DND-41 (cell line): Measurements from ENCODE around the gene ZFP28.

Source experiments
- ATAC-seq: fragments of 200-7000 bp; cut with Tn5 transposase; 3 replicates; pipeline ENCODE4 v1.9.1; 2021; ENCODE audit warnings: low read depth; ENCODE audit not compliant: insufficient read depth
- DNase-seq: peaks from one replicate; pipeline ENCODE4 v3.0.0-alpha.2; 2020
- H2AFZ ChIP-seq: 2 replicates; pipeline ENCODE4 v1.6.0; 2012; ENCODE audit warnings: low read depth, low read length
- H3K27ac ChIP-seq: 2 replicates; pipeline ENCODE4 v1.5.1; 2012; ENCODE audit warnings: low read length, inconsistent platforms
- H3K27me3 ChIP-seq: fragments of 200-600 bp; sonication (generic); 2 replicates; pipeline ENCODE4 v1.6.0; 2012; ENCODE audit warnings: low read length, mild to moderate bottlenecking, inconsistent platforms; ENCODE audit not compliant: insufficient read depth, poor library complexity
- H3K36me3 ChIP-seq: 2 replicates; pipeline ENCODE4 v1.5.1; 2012; ENCODE audit warnings: low read length, inconsistent platforms; ENCODE audit not compliant: insufficient read depth
- H3K4me1 ChIP-seq: 2 replicates; pipeline ENCODE4 v1.5.1; 2012; ENCODE audit warnings: mild to moderate bottlenecking, low read length; ENCODE audit not compliant: insufficient read depth
- H3K4me2 ChIP-seq: 2 replicates; pipeline ENCODE4 v1.6.0; 2012; ENCODE audit warnings: mild to moderate bottlenecking, moderate library complexity, low read length, inconsistent platforms; ENCODE audit not compliant: insufficient read depth
- H3K4me3 ChIP-seq, 2 experiments: fragments of 200-600 bp in 1 of 2; shearing (Covaris generic) in 1 of 2; 2 replicates each; pipeline ENCODE4 v1.5.1; 2012 to 2016; ENCODE audit warnings: inconsistent platforms in 2 of 2, low read length in 2 of 2, mild to moderate bottlenecking in 2 of 2, low read depth in 1 of 2, moderate library complexity in 1 of 2
- H3K79me2 ChIP-seq: 2 replicates; pipeline ENCODE4 v1.6.0; 2012; ENCODE audit warnings: low read length, inconsistent platforms; ENCODE audit not compliant: insufficient read depth
- H3K9ac ChIP-seq: 2 replicates; pipeline ENCODE4 v1.6.0; 2012; ENCODE audit warnings: low read depth, mild to moderate bottlenecking, inconsistent platforms, low read length, moderate library complexity
- H3K9me3 ChIP-seq: 2 replicates; pipeline ENCODE4 v1.5.1; 2012; ENCODE audit warnings: low read length, moderate library complexity, mild to moderate bottlenecking, inconsistent platforms; ENCODE audit not compliant: insufficient read depth, severe bottlenecking
- H4K20me1 ChIP-seq: 2 replicates; pipeline ENCODE4 v1.6.0; 2012; ENCODE audit warnings: low read length; ENCODE audit not compliant: insufficient read depth
- EZH2 ChIP-seq: IDR thresholded peaks from 3 replicates; pipeline ENCODE4 v1.6.1; 2012; ENCODE audit warnings: borderline replicate concordance, low read depth, mild to moderate bottlenecking, moderate library complexity, low read length, inconsistent platforms; ENCODE audit not compliant: severe bottlenecking
- TF ChIP-seq, protein P1 (sequence below): IDR thresholded peaks from 2 replicates; pipeline ENCODE4 v1.5.1; 2012; ENCODE audit warnings: borderline replicate concordance, low read length, moderate library complexity, mild to moderate bottlenecking; ENCODE audit not compliant: poor library complexity, severe bottlenecking; ENCODE audit errors: extremely low read depth

The ZFP28 gene

DNA sequence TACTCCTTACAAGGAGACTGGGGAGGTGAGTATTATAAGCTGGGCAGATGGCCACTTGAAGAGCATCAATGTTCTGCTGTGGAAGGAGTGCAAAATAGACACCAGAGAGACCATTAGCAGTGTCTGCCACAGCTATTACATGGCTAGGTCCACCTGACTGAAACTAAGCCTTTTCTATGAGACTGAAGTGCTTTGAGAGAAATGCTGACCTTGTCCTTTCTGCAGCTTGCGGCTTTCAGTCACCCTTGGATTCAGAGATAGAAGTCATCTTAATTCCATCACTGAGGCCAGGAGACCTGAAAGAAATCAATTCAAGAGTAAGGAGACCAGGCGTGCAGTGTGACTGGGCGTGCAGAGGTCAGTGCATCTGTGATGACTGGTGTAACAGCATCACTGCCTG, 1.3 kb upstream of the ZFP28 start:
- Histone ChIP-seq H3K4me1 (peaks cover 36% of the 10 kb centered on the region), H2AFZ (peak overlapping the region; percentile 74), H3K4me2 (peak overlapping the region; percentile 78), H3K27ac (peak overlapping the region; percentile 94; the same call in 1 of the 2 replicates), H3K4me3 (peak overlapping the region in 1 of 2 experiments; percentile 71; a peak in 3 of 4 replicates), H3K27me3 (no peaks in the 10 kb centered on the region), H3K9me3 (peaks cover 44% of the 10 kb centered on the region), H3K79me2 (peaks cover 23% of the 10 kb centered on the region), H3K36me3 (peaks cover 36% of the 10 kb centered on the region), H4K20me1 (no peaks in the 10 kb centered on the region), H3K9ac (peak overlapping the region; percentile 62)
- ATAC-seq: no peak
- no peak for TF ChIP-seq EZH2
- TF ChIP-seq, protein P1, sequence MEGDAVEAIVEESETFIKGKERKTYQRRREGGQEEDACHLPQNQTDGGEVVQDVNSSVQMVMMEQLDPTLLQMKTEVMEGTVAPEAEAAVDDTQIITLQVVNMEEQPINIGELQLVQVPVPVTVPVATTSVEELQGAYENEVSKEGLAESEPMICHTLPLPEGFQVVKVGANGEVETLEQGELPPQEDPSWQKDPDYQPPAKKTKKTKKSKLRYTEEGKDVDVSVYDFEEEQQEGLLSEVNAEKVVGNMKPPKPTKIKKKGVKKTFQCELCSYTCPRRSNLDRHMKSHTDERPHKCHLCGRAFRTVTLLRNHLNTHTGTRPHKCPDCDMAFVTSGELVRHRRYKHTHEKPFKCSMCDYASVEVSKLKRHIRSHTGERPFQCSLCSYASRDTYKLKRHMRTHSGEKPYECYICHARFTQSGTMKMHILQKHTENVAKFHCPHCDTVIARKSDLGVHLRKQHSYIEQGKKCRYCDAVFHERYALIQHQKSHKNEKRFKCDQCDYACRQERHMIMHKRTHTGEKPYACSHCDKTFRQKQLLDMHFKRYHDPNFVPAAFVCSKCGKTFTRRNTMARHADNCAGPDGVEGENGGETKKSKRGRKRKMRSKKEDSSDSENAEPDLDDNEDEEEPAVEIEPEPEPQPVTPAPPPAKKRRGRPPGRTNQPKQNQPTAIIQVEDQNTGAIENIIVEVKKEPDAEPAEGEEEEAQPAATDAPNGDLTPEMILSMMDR: no peak
- DNase-seq: no peak

- H3K27ac ChIP-seq: peak overlapping the region; percentile 94
- peaks cover 23% of the 10 kb centered on the region for H3K79me2 ChIP-seq
- DNase-seq: peak; percentile 96
- H3K4me3 ChIP-seq: peak overlapping the region; percentile 33 to 71; a peak in 3 of 4 replicates
- TF ChIP-seq, protein P1: no peak
- TF ChIP-seq EZH2: no peak
- H3K4me1 ChIP-seq: peaks cover 36% of the 10 kb centered on the region
- H3K9ac ChIP-seq: peak overlapping the region; percentile 62
- H3K4me2 ChIP-seq: peak overlapping the region; percentile 78
- no peaks in the 10 kb centered on the region for H4K20me1 ChIP-seq
- peak; percentile 93 for ATAC-seq
- H2AFZ ChIP-seq: peak overlapping the region; percentile 74
- H3K27me3 ChIP-seq: no peaks in the 10 kb centered on the region
- H3K36me3 ChIP-seq: peaks cover 41% of the 10 kb centered on the region
- peaks cover 46% of the 10 kb centered on the region for H3K9me3 ChIP-seq
These were observed 441 bp upstream of the ZFP28 start for GRCh38 chr19:56538254-56538760.

- Histone ChIP-seq H3K9me3 (peaks cover 66% of the 10 kb centered on the region), H3K4me3 (no peak overlapping the region), H3K4me1 (peaks cover 25% of the 10 kb centered on the region), H2AFZ (no peak overlapping the region), H3K27ac (no peak overlapping the region), H3K4me2 (no peak overlapping the region), H3K9ac (no peak overlapping the region), H3K79me2 (peaks cover 33% of the 10 kb centered on the region), H3K27me3 (no peaks in the 10 kb centered on the region), H3K36me3 (peaks cover 84% of the 10 kb centered on the region), H4K20me1 (no peaks in the 10 kb centered on the region)
- ATAC-seq (no peak), DNase-seq (no peak)
- TF ChIP-seq EZH2: no peak
- TF ChIP-seq, protein P1: no peak
These were observed 5.0 kb downstream of the ZFP28 start for GRCh38 chr19:56543776-56544175.
